ENCODE data around the gene GNB1L.

GRCh38 chr22:19784384-19785175, 70.1 kb downstream of the GNB1L start:
- TF ChIP-seq CTCF (CRISPR knock-in tag; IDR thresholded peaks at IDR 0.05) (no peak), NCOA2 (CRISPR knock-in tag; IDR thresholded peaks at IDR 0.05) (no peak), TAF1 (CRISPR knock-in tag; IDR thresholded peaks at IDR 0.05) (no peak), THYN1 (CRISPR knock-in tag; IDR thresholded peaks at IDR 0.05; ENCODE audit: borderline replicate concordance, low read depth) (no peak), EZH2 (conservative IDR thresholded peaks at IDR 0.05; ENCODE audit: low read depth, low read length) (no peak), ZNF747 (CRISPR knock-in tag; IDR thresholded peaks at IDR 0.05; ENCODE audit: borderline replicate concordance) (no peak), MED1 (CRISPR knock-in tag; IDR thresholded peaks at IDR 0.05) (no peak), ZNF350 (CRISPR knock-in tag; IDR thresholded peaks at IDR 0.05; ENCODE audit: borderline replicate concordance, low read depth) (no peak), YEATS2 (CRISPR knock-in tag; IDR thresholded peaks at IDR 0.05; ENCODE audit: borderline replicate concordance) (no peak)

All from HepG2 (cell line).